ENCODE data around the gene SPRR1A.

DNA sequence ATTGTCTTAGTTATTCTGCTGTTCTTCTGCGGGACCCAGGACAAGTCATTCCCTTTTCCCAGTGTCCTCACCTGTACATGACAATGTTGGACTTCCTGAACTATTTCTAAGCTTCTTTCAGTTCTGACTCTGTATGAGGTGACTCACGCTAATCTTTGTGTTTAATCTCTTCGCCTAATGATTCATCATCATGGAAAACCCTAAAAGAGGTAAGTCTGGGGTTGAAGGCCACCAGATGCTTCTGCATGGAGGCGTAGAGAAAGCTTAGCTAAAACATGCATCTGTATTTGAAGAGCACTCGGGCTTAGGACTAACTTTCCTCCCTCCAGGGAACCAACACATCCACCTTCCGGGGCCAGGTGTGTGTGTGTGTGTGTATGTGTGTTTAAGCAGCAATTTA is 29.4 kb upstream of the SPRR1A start:
- TF ChIP-seq, protein P1, sequence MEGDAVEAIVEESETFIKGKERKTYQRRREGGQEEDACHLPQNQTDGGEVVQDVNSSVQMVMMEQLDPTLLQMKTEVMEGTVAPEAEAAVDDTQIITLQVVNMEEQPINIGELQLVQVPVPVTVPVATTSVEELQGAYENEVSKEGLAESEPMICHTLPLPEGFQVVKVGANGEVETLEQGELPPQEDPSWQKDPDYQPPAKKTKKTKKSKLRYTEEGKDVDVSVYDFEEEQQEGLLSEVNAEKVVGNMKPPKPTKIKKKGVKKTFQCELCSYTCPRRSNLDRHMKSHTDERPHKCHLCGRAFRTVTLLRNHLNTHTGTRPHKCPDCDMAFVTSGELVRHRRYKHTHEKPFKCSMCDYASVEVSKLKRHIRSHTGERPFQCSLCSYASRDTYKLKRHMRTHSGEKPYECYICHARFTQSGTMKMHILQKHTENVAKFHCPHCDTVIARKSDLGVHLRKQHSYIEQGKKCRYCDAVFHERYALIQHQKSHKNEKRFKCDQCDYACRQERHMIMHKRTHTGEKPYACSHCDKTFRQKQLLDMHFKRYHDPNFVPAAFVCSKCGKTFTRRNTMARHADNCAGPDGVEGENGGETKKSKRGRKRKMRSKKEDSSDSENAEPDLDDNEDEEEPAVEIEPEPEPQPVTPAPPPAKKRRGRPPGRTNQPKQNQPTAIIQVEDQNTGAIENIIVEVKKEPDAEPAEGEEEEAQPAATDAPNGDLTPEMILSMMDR (IDR thresholded peaks at IDR 0.05), result no peak
- TF ChIP-seq EZH2 (IDR thresholded peaks at IDR 0.05) (no peak), EZH2phosphoT487 (IDR thresholded peaks at IDR 0.05) (no peak)

All from neural progenitor cell (in vitro differentiated cells).